ENCODE data around the gene EFCAB11. TPM values are rescaled to one million over a fixed set of nuclear protein-coding genes. Genes with fewer than 3 reads are reported as not detected.

EFCAB11 gene
- total and polyA plus RNA-seq, 2 of the 8 experiments (the other 6 are each of a cell fraction or from before 2014, with no cell fraction given), result 6.8 to 12.8 TPM

- TF ChIP-seq CHD7 (IDR thresholded peaks at IDR 0.05; ENCODE audit: insufficient replicate concordance, low read length) (no peak), POLR2AphosphoS5 (IDR thresholded peaks at IDR 0.05; ENCODE audit: low read depth, low read length) (no peak), NANOG (IDR thresholded peaks at IDR 0.05; ENCODE audit: insufficient read depth, low read depth, low read length, poor library complexity, severe bottlenecking) (no peak), NRF1 (IDR thresholded peaks at IDR 0.05; ENCODE audit: low read depth, low read length) (no peak), MAX (IDR thresholded peaks at IDR 0.05) (no peak)
Observed at GRCh38 chr14:89947344-89947743, 7.2 kb downstream of the EFCAB11 start (continued).
